ENCODE results near the gene SLC16A10.
"Not testable (repeated sequence)": the region's sequence is repeated elsewhere in the genome, so short reads cannot be mapped to it uniquely, and the experiment has no call there.

The SLC16A10 gene

DNA sequence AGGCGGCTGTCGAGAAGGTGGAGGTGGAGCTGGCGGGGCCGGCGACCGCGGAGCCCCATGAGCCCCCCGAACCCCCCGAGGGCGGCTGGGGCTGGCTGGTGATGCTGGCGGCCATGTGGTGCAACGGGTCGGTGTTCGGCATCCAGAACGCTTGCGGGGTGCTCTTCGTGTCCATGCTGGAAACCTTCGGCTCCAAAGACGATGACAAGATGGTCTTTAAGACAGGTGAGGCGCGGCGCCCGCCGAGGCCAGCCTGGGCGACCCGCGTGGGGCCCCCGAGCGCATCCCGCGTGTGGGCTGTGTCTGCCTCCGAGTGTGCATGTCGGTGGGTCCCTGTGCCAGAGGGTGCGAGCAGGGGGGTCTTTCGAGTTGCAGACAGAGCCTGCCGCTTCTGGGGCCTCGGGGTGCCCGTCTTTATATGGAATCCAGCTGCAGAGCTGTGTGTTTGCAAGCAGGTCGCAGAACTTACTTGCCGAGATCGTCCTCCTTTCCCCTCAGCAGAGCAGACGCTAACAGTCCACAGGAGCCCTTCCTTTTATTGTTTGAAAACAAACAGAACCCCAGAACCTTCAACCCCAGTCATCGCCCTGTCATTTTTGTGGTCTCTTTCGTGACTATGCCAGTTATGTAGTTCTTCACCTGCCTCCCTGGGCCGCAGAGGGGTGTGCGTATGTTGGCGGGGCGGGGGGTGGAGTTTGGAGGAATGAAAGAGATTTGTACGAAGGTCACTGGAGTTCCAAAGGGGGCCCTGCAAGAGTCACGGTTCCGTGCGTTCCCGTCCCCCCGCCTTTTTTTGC, 766 bp downstream of the SLC16A10 start:
- H3K4me3 ChIP-seq (ENCODE audit: low read depth, low read length): no peak overlapping the region; the same call in 1 of the 2 replicates
- TF ChIP-seq, protein P1, sequence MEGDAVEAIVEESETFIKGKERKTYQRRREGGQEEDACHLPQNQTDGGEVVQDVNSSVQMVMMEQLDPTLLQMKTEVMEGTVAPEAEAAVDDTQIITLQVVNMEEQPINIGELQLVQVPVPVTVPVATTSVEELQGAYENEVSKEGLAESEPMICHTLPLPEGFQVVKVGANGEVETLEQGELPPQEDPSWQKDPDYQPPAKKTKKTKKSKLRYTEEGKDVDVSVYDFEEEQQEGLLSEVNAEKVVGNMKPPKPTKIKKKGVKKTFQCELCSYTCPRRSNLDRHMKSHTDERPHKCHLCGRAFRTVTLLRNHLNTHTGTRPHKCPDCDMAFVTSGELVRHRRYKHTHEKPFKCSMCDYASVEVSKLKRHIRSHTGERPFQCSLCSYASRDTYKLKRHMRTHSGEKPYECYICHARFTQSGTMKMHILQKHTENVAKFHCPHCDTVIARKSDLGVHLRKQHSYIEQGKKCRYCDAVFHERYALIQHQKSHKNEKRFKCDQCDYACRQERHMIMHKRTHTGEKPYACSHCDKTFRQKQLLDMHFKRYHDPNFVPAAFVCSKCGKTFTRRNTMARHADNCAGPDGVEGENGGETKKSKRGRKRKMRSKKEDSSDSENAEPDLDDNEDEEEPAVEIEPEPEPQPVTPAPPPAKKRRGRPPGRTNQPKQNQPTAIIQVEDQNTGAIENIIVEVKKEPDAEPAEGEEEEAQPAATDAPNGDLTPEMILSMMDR (IDR thresholded peaks at IDR 0.05; ENCODE audit: low read depth, low read length): no peak

DNA sequence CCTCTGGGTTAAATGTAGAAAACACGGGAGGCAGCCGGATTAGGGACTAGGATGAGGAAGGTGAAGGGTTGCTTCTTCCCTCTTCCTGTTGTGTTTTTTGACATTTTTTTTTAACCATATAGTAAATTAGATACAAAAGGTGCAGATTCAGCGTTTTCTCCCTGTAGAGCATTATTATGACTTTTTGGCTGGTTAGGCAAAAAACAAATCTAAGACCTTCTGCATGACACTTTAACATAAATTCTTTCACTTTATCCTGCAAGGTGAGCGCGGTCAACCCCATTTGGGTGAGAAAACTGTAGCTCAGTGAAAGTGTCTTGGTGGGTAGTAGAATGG, 1.3 kb downstream of the SLC16A10 start:
- TF ChIP-seq, protein P1 (IDR thresholded peaks at IDR 0.05; ENCODE audit: low read depth, low read length): no peak
- H3K4me3 ChIP-seq (ENCODE audit: low read depth, low read length): no peak overlapping the region

DNA sequence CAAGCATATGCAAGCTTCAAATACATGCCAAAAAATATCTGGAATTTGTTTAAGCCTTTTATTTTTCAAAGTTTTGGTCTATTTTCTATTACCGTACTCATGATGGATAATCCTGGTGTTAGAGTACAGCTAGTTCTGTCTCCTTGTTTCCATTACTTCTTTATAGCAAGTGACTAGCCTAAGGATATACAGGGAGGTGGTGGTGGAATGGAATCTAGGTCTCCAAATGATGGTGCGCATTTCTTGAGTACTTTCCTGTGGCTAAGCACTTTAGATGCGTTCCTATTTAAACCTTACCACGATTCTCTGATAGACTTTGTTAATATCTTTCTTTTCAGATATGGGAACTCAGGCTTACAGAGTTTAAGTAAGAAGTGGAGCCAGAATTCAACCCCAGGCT, 3.5 kb downstream of the SLC16A10 start:
- TF ChIP-seq, protein P1 (IDR thresholded peaks at IDR 0.05; ENCODE audit: low read depth, low read length): no peak
- no peak overlapping the region for H3K4me3 ChIP-seq (ENCODE audit: low read depth, low read length)

DNA sequence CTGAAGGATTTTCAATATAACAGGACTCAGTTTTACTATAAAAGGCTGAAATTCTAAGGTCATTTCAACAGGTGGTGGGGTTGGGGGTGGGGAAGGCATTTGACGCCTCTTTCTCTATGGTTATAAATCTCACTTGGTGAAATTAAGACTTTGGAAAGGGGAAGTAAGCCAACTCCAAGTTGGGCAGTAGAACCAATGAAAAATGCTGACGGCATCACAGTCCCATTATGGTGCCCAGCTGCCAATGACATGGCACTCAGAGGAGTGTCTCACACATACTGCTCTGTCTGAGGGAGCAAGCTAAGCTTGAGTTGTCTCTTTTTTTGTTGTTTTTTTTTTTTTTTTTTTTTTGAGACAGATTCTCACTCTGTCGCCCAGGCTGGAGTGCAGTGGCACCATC, 4.7 kb downstream of the SLC16A10 start:
- H3K4me3 ChIP-seq (ENCODE audit: low read depth, low read length): no peak overlapping the region
- TF ChIP-seq, protein P1 (IDR thresholded peaks at IDR 0.05; ENCODE audit: low read depth, low read length): no peak

DNA sequence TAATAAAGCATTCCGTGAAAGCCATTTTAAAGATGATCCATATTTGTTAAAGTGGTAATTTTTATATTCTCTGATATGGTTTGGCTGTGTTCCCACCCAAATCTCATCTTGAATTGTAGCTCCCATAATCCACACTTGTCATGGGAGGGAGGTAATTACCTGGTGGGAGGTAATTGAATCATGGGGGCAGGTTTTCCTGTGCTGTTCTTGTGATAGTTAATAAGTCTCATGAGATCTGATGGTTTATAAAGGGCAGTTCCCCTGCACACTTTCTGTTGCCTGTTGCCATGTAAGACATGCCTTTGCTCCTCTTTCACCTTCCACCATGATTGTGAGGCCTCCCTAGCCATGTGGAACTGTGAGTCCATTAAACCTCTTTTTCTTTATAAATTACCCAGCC, 8.2 kb downstream of the SLC16A10 start:
- H3K4me3 ChIP-seq (ENCODE audit: low read depth, low read length): not testable (repeated sequence)

DNA sequence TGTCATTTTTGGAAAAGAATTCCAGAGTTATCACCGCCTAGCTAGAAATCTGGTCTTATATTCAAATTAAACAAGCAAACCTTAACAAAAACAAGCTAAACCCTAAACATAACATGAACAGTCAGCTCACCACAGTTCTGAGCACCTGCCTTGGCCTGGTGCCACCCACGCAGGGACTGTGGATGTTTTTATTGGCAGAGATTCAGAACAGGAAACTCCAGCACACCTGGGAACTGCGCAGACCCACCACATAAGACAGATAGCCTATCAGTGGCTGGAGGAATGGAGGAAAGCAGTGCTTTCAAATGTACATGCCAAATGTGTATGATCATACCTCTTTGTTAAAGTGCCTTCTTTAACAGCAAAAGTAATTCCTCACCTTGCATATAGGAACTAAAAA, 8.9 kb downstream of the SLC16A10 start:
- TF ChIP-seq, protein P1 (IDR thresholded peaks at IDR 0.05; ENCODE audit: low read depth, low read length): no peak
- H3K4me3 ChIP-seq (ENCODE audit: low read depth, low read length): no peak overlapping the region

DNA sequence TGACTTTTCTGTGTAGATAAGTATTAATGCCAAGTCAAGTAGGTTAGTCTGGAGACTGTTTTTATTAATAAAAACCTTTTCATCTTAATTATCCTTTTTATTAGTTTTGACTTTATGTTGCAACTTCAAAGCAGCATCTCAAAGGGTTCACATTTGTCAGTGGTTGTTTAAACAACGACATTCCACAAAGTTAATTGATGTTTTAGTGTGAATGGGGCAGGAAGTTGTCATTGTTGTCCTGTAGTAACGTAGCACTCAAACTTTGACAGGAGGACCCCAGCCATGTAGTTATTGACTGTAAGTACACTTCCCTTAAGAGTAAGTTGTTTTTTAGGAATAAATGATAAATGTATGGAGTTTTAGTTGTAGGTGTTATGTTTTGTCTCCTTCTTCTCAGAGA, 11.3 kb downstream of the SLC16A10 start:
- TF ChIP-seq, protein P1 (IDR thresholded peaks at IDR 0.05; ENCODE audit: low read depth, low read length): no peak
- H3K4me3 ChIP-seq (ENCODE audit: low read depth, low read length): no peak overlapping the region

DNA sequence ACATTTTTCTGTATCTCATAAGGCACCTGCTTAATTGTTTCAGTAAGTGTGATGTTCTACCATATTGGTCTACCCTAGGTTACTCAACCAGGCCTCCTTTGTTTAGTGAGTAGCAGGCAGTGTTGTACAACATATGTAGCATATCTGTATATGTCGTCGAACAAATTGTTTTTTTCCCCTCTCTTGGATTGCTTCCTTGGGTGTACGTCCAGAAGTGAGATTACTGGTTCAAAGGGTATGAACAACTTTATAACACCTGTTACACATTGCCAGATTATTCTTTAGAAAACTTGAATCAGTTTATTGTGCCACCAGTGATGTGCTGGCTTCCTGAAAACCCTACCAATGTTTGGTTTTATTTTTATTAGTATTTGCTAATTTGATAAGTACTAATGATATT, 14.7 kb downstream of the SLC16A10 start:
- TF ChIP-seq, protein P1 (IDR thresholded peaks at IDR 0.05; ENCODE audit: low read depth, low read length): no peak
- H3K4me3 ChIP-seq (ENCODE audit: low read depth, low read length): no peak overlapping the region
